Activated B cell treated with CpG ODN at 0.5 μM for 24 hours (primary cell): ENCODE measurements around the gene TMEM238. TPM values are rescaled to one million over a fixed set of nuclear protein-coding genes. Genes with fewer than 3 reads are reported as not detected.
A peak's percentile ranks its signal among the peaks of the same experiment; 100 is the strongest.

Experiments
- ATAC-seq: fragments of 200-7000 bp; cut with Tn5 transposase; one replicate; pipeline ENCODE4 v1.10.0; 2021; ENCODE audit warnings: low read depth, mild to moderate bottlenecking, moderate library complexity
- CTCF ChIA-PET: fragments of 350-600 bp; sonication (Branson Sonifier 250); formaldehyde crosslinking; loops from one replicate; lab custom pipeline; 2021; ENCODE audit warnings: antibody characterized with exemption; lab: Charles Lee
- POLR2A ChIA-PET: fragments of 350-600 bp; sonication (Branson Sonifier 250); formaldehyde crosslinking; loops from one replicate; lab custom pipeline; 2021; ENCODE audit warnings: antibody characterized with exemption; lab: Charles Lee
- DNase-seq: peaks from one replicate; pipeline ENCODE4 v3.0.0; 2022
- H3K27ac Mint-ChIP-seq: one replicate; pipeline ENCODE4 v1.8.0; 2020; ENCODE audit warnings: mixed read lengths
- H3K27me3 Mint-ChIP-seq: one replicate; pipeline ENCODE4 v1.8.0; 2021; ENCODE audit warnings: mixed read lengths
- H3K36me3 Mint-ChIP-seq: one replicate; pipeline ENCODE4 v1.8.0; 2021; ENCODE audit warnings: low read depth, mixed read lengths
- H3K4me1 Mint-ChIP-seq: one replicate; pipeline ENCODE4 v1.8.0; 2021; ENCODE audit warnings: mixed read lengths
- H3K4me3 Mint-ChIP-seq: one replicate; pipeline ENCODE4 v1.8.0; 2020; ENCODE audit warnings: mild to moderate bottlenecking, mixed read lengths
- H3K9me3 Mint-ChIP-seq: one replicate; pipeline ENCODE4 v1.8.0; 2020; ENCODE audit warnings: mixed read lengths
- CTCF ChIP-seq: fragments of 200-600 bp; IDR thresholded peaks from one replicate; pipeline ENCODE4 v1.8.0; 2022; ENCODE audit warnings: antibody characterized with exemption, mild to moderate bottlenecking
- intact Hi-C: fragments of 100-400 bp; cut with micrococcal nuclease; formaldehyde crosslinking; loops from one replicate; pipeline ENCODE4 v1.15.1; 2024
- total RNA-seq: library from RNA; stranded (reverse); gene quantifications from 2 replicates; pipeline ENCODE4 v1.2.3, GENCODE V29; 2022

Gene TMEM238
- total RNA-seq, 1 donor from 2014 or later = 3.8 TPM

GRCh38 chr19:55358943-55359908 is 24.9 kb downstream of the TMEM238 start:
- CTCF ChIA-PET = no interaction called here

GRCh38 chr19:55358493-55358892 is 25.6 kb downstream of the TMEM238 start:
- Mint-ChIP-seq H3K36me3 (no peaks in the 10 kb centered on the region), H3K9me3 (no peaks in the 10 kb centered on the region), H3K27ac (no peak overlapping the region), H3K4me3 (no peak overlapping the region), H3K27me3 (peaks cover 18% of the 10 kb centered on the region), H3K4me1 (peaks cover 7% of the 10 kb centered on the region)
- ChIA-PET CTCF (no interaction called here), POLR2A (interaction anchor here (1.0 kb wide), 1 partner anchor 26 kb away, joined by 4 read pairs; the partner anchor contains the start of gene TMEM238)
- ATAC-seq (no peak), DNase-seq (no peak)
- intact Hi-C loops = no loop called here
- no peak for TF ChIP-seq CTCF

More at GRCh38 chr19:55358943-55359908, 24.9 kb downstream of the TMEM238 start:
- Mint-ChIP-seq H3K27ac (no peak overlapping the region), H3K27me3 (peaks cover 15% of the 10 kb centered on the region), H3K36me3 (no peaks in the 10 kb centered on the region), H3K4me3 (no peak overlapping the region), H3K4me1 (peaks cover 2% of the 10 kb centered on the region), H3K9me3 (no peaks in the 10 kb centered on the region)
- POLR2A ChIA-PET = interaction anchor here (0.5 to 1.0 kb wide), 3 partner anchors 25 to 227 kb away, joined by 3 to 7 read pairs (median 4); partner anchors contain the start of gene TMEM238
- intact Hi-C loops = no loop called here
- ATAC-seq (no peak), DNase-seq (no peak)
- TF ChIP-seq CTCF = no peak

GRCh38 chr19:55355213-55355821 is 28.8 kb downstream of the TMEM238 start:
- intact Hi-C loops = no loop called here
- H3K27ac Mint-ChIP-seq = no peak overlapping the region
- ATAC-seq (no peak), DNase-seq (no peak)
- peaks cover 47% of the 10 kb centered on the region for H3K27me3 Mint-ChIP-seq
- no peak overlapping the region for H3K4me3 Mint-ChIP-seq
- CTCF ChIA-PET = no interaction called here
- no peak for TF ChIP-seq CTCF
- POLR2A ChIA-PET = no interaction called here
- H3K9me3 Mint-ChIP-seq = no peaks in the 10 kb centered on the region
- no peaks in the 10 kb centered on the region for H3K36me3 Mint-ChIP-seq
- peaks cover 18% of the 10 kb centered on the region for H3K4me1 Mint-ChIP-seq

- H3K4me3 Mint-ChIP-seq = peak within 1 kb of the TSS; percentile 79
- ATAC-seq (no peak), DNase-seq (no peak)
- no peaks in the 10 kb centered on the region for H3K36me3 Mint-ChIP-seq
- no peak within 1 kb of the TSS for H3K27ac Mint-ChIP-seq
- CTCF ChIA-PET = no interaction called here
- POLR2A ChIA-PET = no interaction called here
- no peaks in the 10 kb centered on the region for H3K9me3 Mint-ChIP-seq
- no peak for TF ChIP-seq CTCF
- peaks cover 50% of the 10 kb centered on the region for H3K27me3 Mint-ChIP-seq
- intact Hi-C loops = loop anchor here (1.0 kb wide), 1 partner anchor 15 kb away; the partner anchor contains the start of gene KMT5C
- peaks cover 18% of the 10 kb centered on the region for H3K4me1 Mint-ChIP-seq
Measured at GRCh38 chr19:55354698-55355212, 29.3 kb downstream of the TMEM238 start, which contains the start of gene COX6B2. TSS of gene COX6B2 (minus strand) at chr19:55354719. CDS start at chr19:55354521, 198 bp downstream.
